Measurements from ENCODE around the gene TTC33.

TTC33 gene

DNA sequence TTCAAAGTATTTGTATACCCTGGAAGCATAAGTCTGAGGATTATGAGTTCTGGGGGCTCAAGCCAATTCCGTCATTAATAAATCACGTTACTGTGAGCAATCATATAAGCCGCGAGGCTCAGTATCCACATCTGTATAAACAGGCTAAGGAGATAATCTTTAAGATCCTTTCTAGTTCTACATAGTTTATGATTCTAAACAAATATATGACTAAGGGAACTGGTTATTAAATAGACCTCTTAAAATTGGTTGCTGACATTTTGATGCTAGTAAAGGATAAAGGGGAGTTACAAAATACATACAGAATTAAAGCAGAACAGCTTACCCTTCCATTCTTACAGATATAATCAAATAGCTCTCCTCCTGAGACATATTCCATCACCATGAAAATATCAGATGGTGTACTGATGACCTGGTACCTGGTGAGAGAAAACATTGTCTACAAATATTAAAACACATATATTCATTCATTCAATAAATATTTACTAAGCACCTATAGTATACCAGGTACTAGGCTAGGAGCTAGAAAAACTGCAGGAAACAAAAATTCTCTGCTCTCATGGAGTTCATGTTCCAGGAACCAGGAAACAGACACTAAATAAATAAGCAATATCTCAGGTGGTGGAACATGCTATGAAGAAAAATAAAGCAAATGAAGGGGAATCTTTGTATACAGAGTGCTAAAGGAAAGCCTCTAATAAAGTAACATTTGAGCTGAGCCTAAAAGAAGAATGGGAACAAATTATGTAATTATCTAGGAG lies 19.5 kb upstream of the TTC33 start:
- TF ChIP-seq JUND (IDR thresholded peaks at IDR 0.05; ENCODE audit: low read depth), result peak; percentile 95
- peak in 1 of 2 experiments; percentile 86 for DNase-seq (ENCODE audit: low read depth in 1 of 2, low spot score in 1 of 2)
- in situ Hi-C loops (cut with HindIII; ENCODE audit: low pct_unique_long_range_greater_than_20kb, low sequenced_read_pairs), result no loop called here

DNA sequence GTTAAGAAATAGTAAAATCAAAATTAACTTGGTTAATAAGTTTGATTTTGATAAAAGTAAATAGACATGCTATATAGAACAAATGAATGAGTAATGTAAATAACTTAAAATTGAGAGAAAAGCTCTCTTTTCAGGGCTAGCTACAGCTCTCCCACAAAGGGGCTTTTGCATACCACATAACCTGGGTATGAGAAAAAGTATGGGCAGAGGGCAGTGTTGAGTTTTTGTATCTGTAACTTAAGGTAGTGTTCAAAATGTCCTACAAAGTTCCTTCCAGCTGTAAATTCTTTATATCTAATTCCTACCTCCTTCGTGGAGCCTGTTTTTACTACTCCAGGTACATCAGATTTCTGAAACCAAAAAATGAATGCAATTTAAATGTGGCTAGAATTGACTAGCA lies 18.9 kb upstream of the TTC33 start:
- no peak for TF ChIP-seq JUND (IDR thresholded peaks at IDR 0.05; ENCODE audit: low read depth)
- in situ Hi-C loops (cut with HindIII; ENCODE audit: low pct_unique_long_range_greater_than_20kb, low sequenced_read_pairs), result no loop called here
- peak in 1 of 2 experiments; percentile 22 for DNase-seq (ENCODE audit: low read depth in 1 of 2, low spot score in 1 of 2)

DNA sequence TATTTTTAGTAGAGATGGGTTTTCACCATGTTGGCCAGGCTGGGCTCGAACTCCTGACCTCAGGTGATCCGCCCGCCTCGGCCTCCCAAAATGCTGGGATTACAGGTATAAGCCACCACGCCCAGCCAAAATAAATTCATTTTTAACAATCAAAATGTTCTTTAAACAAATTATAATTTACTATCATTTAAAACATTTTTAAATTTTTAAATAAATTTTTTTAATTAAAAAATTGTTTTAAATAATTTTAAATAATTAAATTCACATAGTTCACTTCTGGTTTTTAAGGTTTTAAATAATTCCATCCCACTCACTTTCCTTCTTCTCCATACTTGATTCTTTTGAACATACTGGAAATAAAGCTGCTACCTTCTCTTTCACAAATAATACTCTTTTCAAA lies 15.0 kb upstream of the TTC33 start:
- no peak for TF ChIP-seq JUND (IDR thresholded peaks at IDR 0.05; ENCODE audit: low read depth)
- DNase-seq (ENCODE audit: low read depth in 1 of 2, low spot score in 1 of 2), result no peak
- in situ Hi-C loops (cut with HindIII; ENCODE audit: low pct_unique_long_range_greater_than_20kb, low sequenced_read_pairs), result no loop called here

DNA sequence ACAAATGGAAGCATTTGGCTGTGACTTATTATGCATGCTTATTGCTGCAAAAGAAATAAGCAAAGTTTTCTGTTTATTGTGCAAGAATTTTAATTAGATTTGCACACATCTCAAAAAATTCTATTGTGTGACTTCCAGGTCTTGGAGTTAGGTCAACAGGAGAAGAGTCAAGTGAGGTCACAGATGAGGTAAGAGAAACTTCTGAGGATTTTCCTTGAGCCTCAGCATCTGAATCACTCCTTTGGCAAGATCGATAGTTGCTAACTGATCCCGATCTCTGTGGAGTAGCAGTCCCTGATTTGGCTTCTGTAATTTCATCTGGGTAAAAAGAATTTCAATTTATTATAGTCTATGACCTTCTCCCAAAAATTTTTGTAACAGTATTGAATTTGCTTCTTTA lies 6.9 kb upstream of the TTC33 start:
- no peak for TF ChIP-seq JUND (IDR thresholded peaks at IDR 0.05; ENCODE audit: low read depth)
- in situ Hi-C loops (cut with HindIII; ENCODE audit: low pct_unique_long_range_greater_than_20kb, low sequenced_read_pairs), result no loop called here
- DNase-seq (ENCODE audit: low read depth in 1 of 2, low spot score in 1 of 2), result no peak

DNA sequence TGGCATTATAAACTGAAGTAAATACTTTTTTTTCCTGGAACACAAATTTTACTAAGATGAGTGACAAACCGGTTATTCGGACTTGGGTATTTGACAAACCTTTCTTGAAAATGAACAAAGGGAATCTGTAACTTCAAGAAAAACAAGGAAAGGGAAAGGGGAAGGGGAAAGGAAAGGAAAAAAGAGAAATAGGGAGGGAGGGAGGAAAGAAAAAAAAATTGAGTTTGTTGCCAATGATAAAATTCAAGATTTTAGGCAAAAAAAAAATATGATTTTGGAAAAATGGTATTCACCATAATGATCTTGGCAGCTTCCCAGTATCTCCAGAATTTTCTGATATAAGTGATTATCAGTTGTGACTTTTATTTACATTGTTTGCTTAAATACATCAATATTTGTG lies 1.6 kb upstream of the TTC33 start:
- DNase-seq (ENCODE audit: low read depth in 1 of 2, low spot score in 1 of 2), result no peak
- in situ Hi-C loops (cut with HindIII; ENCODE audit: low pct_unique_long_range_greater_than_20kb, low sequenced_read_pairs), result no loop called here
- no peak for TF ChIP-seq JUND (IDR thresholded peaks at IDR 0.05; ENCODE audit: low read depth)

DNA sequence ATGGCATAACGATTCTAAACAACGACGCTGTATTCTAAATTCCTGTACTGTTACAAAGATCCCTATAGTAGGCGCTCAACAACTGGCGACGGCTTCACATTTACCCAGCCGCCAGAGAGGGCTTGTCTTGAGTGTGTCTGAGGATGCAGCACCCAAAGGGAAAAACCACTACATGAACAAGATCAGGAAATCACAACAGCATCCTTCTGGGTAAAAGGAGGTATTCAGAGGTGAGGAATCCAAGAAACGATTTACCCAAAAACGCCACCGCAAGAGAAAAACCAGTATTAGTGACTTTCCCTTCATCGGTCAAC lies 711 bp downstream of the TTC33 start:
- TF ChIP-seq JUND (IDR thresholded peaks at IDR 0.05; ENCODE audit: low read depth), result no peak
- in situ Hi-C loops (cut with HindIII; ENCODE audit: low pct_unique_long_range_greater_than_20kb, low sequenced_read_pairs), result no loop called here
- peak; percentile 90 for DNase-seq (ENCODE audit: low read depth in 1 of 2, low spot score in 1 of 2)

DNA sequence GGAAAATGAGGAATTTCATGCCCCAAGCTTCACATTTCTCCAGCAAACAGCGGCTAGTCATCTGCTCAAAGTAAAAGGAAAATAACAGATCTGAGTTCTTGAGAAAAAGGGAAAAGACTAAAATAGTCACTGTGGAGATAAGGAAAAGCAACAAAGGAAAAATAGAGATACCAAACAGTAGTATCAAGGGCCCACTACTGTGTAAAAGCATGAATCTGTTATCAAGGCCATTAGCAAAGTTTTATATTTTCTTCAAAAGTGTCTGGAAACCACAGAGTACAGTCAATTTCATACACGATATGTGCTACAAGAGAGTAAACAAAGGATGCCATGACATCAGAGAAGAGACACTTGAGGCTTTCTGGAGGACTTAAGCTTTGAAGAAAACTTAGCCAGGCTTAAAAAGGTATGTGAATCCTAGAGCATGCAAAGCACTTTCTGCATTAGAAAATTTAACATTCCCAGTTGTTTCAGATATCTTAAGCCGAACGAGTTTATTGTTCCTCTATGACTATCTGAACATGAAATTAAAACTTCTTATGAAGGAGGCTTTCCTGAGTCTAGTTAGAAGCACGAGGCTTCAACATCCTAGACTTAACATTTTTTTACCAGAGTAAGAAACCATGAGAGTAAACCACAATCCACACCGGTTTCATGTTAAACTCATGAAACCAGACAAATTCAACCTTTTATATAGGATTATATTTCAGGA lies 1.2 kb downstream of the TTC33 start:
- TF ChIP-seq JUND (IDR thresholded peaks at IDR 0.05; ENCODE audit: low read depth), result no peak
- in situ Hi-C loops (cut with HindIII; ENCODE audit: low pct_unique_long_range_greater_than_20kb, low sequenced_read_pairs), result no loop called here
- peak; percentile 27 to 31 for DNase-seq (ENCODE audit: low read depth in 1 of 2, low spot score in 1 of 2)

DNA sequence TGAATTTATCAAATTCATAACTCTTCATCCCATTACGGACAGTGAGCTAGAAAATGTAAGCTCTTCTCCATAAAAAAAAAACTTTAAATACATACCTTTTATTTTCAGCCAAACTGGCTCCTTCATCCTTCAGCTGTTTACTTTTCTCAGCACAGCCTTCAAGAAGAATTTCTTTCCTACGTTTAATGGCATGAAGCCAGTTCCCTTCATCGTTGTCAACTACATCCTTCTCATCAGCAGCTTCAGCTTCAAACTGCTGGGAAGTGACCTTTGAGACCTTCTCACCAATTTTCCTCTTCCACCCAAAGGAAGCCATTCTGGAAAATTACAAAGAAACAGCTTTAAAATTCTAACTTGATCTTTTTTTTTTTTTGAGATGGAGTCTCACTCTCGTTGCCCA lies 9.1 kb downstream of the TTC33 start:
- TF ChIP-seq JUND (IDR thresholded peaks at IDR 0.05; ENCODE audit: low read depth), result no peak
- in situ Hi-C loops (cut with HindIII; ENCODE audit: low pct_unique_long_range_greater_than_20kb, low sequenced_read_pairs), result no loop called here
- DNase-seq (ENCODE audit: low read depth in 1 of 2, low spot score in 1 of 2), result peak in 1 of 2 experiments; percentile 45

DNA sequence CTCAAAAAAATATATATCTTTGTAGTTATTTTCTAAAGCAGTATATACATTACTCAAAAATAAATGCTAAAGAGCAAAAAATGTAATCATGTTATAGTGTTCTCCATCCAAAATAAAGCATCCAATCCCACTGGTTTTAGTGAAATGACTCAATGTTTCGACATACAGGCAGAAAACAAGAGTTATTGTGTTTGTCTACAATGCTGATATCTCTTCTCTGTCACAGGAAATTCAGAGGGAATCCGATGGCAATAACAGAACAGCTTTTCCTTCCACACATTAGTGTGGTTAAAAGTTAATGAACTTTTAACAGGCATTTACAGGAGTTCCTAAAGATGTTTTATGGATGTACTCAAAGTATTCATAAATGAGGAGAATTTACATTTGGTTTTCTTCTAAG lies 12.0 kb downstream of the TTC33 start:
- in situ Hi-C loops (cut with HindIII; ENCODE audit: low pct_unique_long_range_greater_than_20kb, low sequenced_read_pairs), result no loop called here
- no peak for TF ChIP-seq JUND (IDR thresholded peaks at IDR 0.05; ENCODE audit: low read depth)
- DNase-seq (ENCODE audit: low read depth in 1 of 2, low spot score in 1 of 2), result no peak

DNA sequence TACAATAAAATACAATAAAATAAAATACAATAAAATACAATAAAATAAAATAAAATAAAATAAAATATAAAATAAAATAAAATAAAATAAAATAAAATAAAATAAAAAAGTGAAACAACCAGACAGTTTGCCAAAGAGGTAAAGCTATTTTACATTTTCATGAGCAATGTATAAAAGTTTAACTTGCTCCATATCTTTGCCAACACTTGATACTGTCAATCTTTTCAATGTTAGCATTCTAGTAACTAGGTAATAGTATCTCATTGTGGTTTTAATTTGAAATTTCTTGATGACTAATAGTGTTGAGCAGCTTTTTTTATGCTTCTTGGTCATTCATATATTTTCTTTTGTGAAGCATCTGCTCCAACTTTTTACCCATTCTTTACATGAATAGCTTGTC lies 17.3 kb downstream of the TTC33 start:
- DNase-seq (ENCODE audit: low read depth in 1 of 2, low spot score in 1 of 2), result no peak
- in situ Hi-C loops (cut with HindIII; ENCODE audit: low pct_unique_long_range_greater_than_20kb, low sequenced_read_pairs), result no loop called here
- TF ChIP-seq JUND (IDR thresholded peaks at IDR 0.05; ENCODE audit: low read depth), result no peak

DNA sequence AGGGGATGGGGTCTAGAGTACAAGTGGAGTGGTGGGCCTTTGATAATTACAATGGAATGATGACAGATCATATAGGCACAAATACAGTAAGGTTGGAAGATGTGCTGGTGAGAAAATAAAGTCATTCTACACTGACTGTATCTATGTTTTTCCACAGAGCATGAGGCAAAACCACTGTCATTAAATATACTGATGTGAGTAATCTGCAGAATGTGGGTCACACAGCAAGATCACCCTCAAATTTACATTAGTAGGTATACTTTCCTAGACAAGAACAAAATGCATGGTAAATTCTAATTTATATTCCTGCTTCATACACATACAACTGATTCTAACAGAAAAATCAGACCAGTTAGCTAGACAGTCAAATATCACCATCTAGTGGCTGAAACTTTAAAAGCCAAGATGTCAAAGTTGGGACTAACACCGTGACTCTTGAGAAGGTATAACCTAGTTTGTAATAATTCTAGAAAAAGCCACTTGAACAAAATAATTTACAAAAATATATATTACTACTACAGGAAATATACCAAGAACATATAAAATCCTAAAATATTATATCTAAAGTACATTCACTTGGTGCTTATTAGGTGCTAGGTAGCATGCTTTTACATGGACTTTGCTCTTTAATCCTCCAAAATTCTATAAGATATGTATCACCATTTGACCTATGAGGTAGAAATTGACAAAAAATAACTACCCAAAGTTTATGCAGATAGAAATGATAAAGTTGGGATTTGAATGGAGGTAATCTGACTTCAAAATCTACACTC lies 19.5 kb downstream of the TTC33 start:
- peak; percentile 66 to 83 for DNase-seq (ENCODE audit: low read depth in 1 of 2, low spot score in 1 of 2)
- in situ Hi-C loops (cut with HindIII; ENCODE audit: low pct_unique_long_range_greater_than_20kb, low sequenced_read_pairs), result no loop called here
- no peak for TF ChIP-seq JUND (IDR thresholded peaks at IDR 0.05; ENCODE audit: low read depth)

DNA sequence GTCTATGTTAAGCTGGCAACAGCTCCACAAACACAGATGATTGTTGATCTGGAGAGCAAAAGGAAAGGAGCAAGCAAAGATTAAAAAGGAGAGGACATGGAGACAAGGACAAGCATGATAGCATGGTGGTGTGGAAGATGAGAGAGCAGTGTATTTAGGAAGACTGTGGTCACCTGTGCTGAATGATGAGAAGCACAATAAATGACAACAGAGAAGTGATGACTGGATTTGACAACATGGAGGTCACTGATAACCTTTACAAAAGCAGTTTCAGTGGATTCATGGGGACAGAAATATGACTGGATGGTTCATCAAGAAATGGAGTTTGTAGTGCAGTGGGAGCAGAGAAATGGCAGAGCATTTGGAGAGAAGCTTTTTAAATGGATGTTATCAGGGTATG lies 20.2 kb downstream of the TTC33 start:
- in situ Hi-C loops (cut with HindIII; ENCODE audit: low pct_unique_long_range_greater_than_20kb, low sequenced_read_pairs), result no loop called here
- DNase-seq (ENCODE audit: low read depth in 1 of 2, low spot score in 1 of 2), result no peak
- no peak for TF ChIP-seq JUND (IDR thresholded peaks at IDR 0.05; ENCODE audit: low read depth)

DNA sequence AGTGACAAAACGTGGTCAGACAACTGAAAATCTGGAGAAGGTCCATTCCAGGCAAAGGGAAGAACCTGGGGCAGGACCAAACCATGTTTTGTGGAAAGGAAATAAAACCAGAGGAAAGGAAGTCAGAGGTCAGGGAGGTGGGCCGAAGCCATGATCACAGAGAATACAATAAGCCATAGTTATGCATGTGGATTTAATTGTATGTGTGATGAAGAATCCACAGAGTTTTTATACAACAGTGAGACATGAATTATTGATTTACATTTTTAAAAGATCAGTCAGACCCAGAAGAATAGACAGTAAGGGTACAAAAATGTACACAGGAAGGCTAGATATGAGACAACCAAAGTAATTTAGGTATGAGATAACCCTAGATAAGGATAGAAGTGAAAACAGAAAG lies 20.8 kb downstream of the TTC33 start:
- TF ChIP-seq JUND (IDR thresholded peaks at IDR 0.05; ENCODE audit: low read depth), result no peak
- no peak for DNase-seq (ENCODE audit: low read depth in 1 of 2, low spot score in 1 of 2)
- in situ Hi-C loops (cut with HindIII; ENCODE audit: low pct_unique_long_range_greater_than_20kb, low sequenced_read_pairs), result no loop called here
